Cardiac muscle cell (in vitro differentiated cells and primary cell): ENCODE data around the gene SDR42E1. TPM values are rescaled to one million over a fixed set of nuclear protein-coding genes. Genes with fewer than 3 reads are reported as not detected.

Experiments used
- DNase-seq, 2 donors: peaks; one replicate each; pipeline versions ENCODE4 v3.0.0 to v3.0.0-alpha.2; 2010 to 2017; ENCODE audit warnings: low read depth in 1 of 2, low spot score in 1 of 2
- H3K27ac ChIP-seq: fragments of 200-600 bp; sonication (generic); 2 replicates; pipeline ENCODE4 v1.5.1; 2016
- H3K27me3 ChIP-seq: fragments of 200-600 bp; sonication (generic); 2 replicates; pipeline ENCODE4 v1.6.0; 2016; ENCODE audit warnings: control low read depth
- H3K36me3 ChIP-seq: fragments of 200-600 bp; sonication (generic); 2 replicates; pipeline ENCODE4 v1.5.1; 2016; ENCODE audit warnings: control low read depth
- H3K4me1 ChIP-seq: fragments of 200-600 bp; sonication (generic); 2 replicates; pipeline ENCODE4 v1.8.1; 2017; ENCODE audit warnings: low read depth, mild to moderate bottlenecking, mixed run types
- H3K4me3 ChIP-seq: fragments of 200-600 bp; sonication (generic); 2 replicates; pipeline ENCODE4 v1.5.1; 2016; ENCODE audit warnings: mild to moderate bottlenecking
- H3K9me3 ChIP-seq: fragments of 200-600 bp; sonication (generic); 2 replicates; pipeline ENCODE4 v1.5.1; 2017; ENCODE audit warnings: low read depth, mild to moderate bottlenecking, control low read depth
- CTCF ChIP-seq: IDR thresholded peaks from 2 replicates; pipeline ENCODE4 v1.5.1; 2012; ENCODE audit warnings: low read depth, mild to moderate bottlenecking, low read length
- polyA plus RNA-seq: library from polyadenylated mRNA; unstranded; fragments of >200 nt; fragmentation: Nextera tagmentation; extraction: Ambion mirVana; gene quantifications from 2 replicates; pipeline ENCODE4 v1.2.1, GENCODE V29; 2016
- total RNA-seq: library from RNA; depleted of rRNA; stranded (reverse); fragments of >200 nt; gene quantifications from 2 replicates; pipeline ENCODE4 v1.2.3, GENCODE V29; 2016

The SDR42E1 gene
- total and polyA plus RNA-seq, 2 experiments from 2014 or later = 0.03 TPM; not detected in 1

GRCh38 chr16:82043680-82044584, 32.7 kb upstream of the SDR42E1 start:
- H3K4me1 ChIP-seq = no peaks in the 10 kb centered on the region
- H3K27ac ChIP-seq = no peak overlapping the region
- peaks cover 11% of the 10 kb centered on the region for H3K27me3 ChIP-seq
- TF ChIP-seq CTCF = no peak
- DNase-seq = peak in 1 of 2 donors; percentile 16
- no peaks in the 10 kb centered on the region for H3K36me3 ChIP-seq
- no peak overlapping the region for H3K4me3 ChIP-seq
- H3K9me3 ChIP-seq = no peaks in the 10 kb centered on the region

- Histone ChIP-seq H3K4me1 (no peaks in the 10 kb centered on the region), H3K27ac (no peak overlapping the region), H3K9me3 (no peaks in the 10 kb centered on the region), H3K27me3 (peaks cover 11% of the 10 kb centered on the region), H3K36me3 (no peaks in the 10 kb centered on the region), H3K4me3 (no peak overlapping the region)
- no peak for TF ChIP-seq CTCF
- DNase-seq = no peak
Measured at GRCh38 chr16:82042846-82043245, 31.6 kb upstream of the SDR42E1 start.

- no peaks in the 10 kb centered on the region for H3K36me3 ChIP-seq
- H3K9me3 ChIP-seq = no peaks in the 10 kb centered on the region
- no peaks in the 10 kb centered on the region for H3K4me1 ChIP-seq
- no peak for TF ChIP-seq CTCF
- no peak for DNase-seq
- no peak overlapping the region for H3K4me3 ChIP-seq
- no peak overlapping the region for H3K27ac ChIP-seq
- H3K27me3 ChIP-seq = peaks cover 6% of the 10 kb centered on the region
Measured at GRCh38 chr16:82042144-82042543, 30.9 kb upstream of the SDR42E1 start.

GRCh38 chr16:82041542-82041941, 30.3 kb upstream of the SDR42E1 start:
- Histone ChIP-seq H3K4me3 (no peak overlapping the region), H3K27ac (no peak overlapping the region), H3K36me3 (no peaks in the 10 kb centered on the region), H3K9me3 (no peaks in the 10 kb centered on the region), H3K4me1 (no peaks in the 10 kb centered on the region), H3K27me3 (peaks cover 6% of the 10 kb centered on the region)
- no peak for TF ChIP-seq CTCF
- DNase-seq = no peak

GRCh38 chr16:82040296-82040695, 29.0 kb upstream of the SDR42E1 start:
- Histone ChIP-seq H3K27me3 (peaks cover 11% of the 10 kb centered on the region), H3K27ac (no peak overlapping the region), H3K4me3 (no peak overlapping the region), H3K9me3 (no peaks in the 10 kb centered on the region), H3K4me1 (no peaks in the 10 kb centered on the region), H3K36me3 (no peaks in the 10 kb centered on the region)
- no peak for TF ChIP-seq CTCF
- no peak for DNase-seq
